A172 (cell line): ENCODE results near the gene PCIF1. TPM values are rescaled to one million over a fixed set of nuclear protein-coding genes. Genes with fewer than 3 reads are reported as not detected.
"Not testable (repeated sequence)": the region's sequence is repeated elsewhere in the genome, so short reads cannot be mapped to it uniquely, and the experiment has no call there.

ENCODE experiments used
- DNase-seq: peaks from one replicate; pipeline ENCODE4 v3.0.0-alpha.2; 2015; ENCODE audit warnings: low spot score
- total RNA-seq: library from RNA; depleted of rRNA; stranded (reverse); fragments of >200 nt; shearing (Covaris generic); gene quantifications from 2 replicates; pipeline ENCODE4 v1.2.3, GENCODE V29; 2014

PCIF1 gene
- total RNA-seq, 1 experiment from 2014 or later, result 9.3 TPM

- DNase-seq, result no peak
These were observed 12.8 kb downstream of the PCIF1 start for GRCh38 chr20:45947110-45947866.

- no peak for DNase-seq
These were observed 13.8 kb downstream of the PCIF1 start for GRCh38 chr20:45948261-45948733.

DNA sequence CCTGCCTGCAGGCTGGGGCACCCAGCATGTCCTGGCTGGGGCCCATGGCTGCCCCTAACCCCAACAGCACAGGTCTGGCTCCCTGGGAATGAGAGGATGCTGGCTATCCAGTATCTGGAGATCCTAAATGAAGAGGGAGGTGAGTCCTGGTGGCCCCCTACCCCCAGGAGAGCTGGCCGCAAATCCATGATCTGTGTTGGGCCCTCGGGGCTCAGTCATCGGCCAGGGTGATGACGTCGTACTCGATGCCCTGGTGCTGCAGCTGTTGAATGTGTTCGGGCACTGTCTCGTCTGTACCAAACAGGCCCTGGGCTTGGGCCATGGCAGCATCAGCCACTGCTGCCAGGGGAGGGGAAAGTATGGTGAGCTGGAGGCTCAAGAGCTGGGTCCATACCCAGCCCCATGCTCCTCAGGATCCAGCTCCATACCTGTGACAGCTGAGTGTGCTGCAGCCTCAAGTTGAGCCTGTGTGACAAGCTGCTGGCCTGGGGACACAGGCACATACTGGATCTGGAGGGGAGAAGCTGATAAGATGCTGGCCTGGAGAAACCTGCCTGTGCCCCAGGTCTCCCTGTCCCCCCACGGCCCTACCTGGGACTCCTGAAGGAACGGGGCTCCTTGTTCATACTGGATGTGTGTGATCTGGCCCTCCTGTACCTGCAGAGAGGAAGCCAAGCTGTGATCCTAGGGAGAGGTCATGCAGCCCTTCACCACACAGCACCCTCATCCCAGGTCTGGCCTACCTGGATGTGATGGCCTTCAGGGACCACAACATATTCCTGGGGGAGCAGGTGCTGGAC lies 14.5 kb downstream of the PCIF1 start:
- DNase-seq, result no peak

DNA sequence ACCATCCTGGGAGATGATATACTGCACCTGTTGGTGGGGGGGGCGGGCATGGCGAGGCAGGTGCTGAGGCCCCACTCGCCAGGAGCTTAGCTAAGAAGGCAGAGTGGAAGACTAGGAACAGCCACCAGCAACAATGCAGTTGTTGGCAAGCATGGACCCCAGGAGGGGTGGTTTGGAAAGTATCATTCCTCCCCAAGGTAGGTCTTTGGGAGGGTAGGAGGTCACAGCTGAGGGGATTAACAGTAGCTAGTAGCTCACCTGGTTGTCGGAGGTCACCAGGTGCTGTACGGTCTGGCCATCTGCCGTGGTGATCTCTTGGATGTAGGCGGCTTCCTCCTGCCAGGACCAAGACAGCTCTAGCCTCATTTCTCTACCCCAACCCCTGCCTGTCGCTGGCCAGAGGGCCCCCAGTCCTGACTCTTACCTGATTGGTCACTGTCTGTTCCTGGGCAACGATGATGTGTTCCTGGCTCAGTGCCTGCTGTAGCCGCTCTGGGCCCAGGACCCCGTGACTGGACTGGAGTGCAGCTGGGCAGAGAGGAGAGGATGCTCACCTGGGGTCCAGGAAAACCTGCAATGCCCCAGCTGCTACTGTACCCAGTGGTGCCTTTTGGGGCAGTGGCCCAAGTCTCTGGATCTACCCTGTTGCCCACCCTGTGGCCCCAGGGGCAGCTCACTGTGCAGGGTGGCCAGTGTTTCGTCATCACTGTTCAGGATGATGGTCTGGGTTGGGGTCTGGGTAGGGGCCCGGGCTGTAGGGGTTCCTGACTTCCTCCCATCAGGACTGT lies 15.3 kb downstream of the PCIF1 start:
- DNase-seq, result no peak

DNA sequence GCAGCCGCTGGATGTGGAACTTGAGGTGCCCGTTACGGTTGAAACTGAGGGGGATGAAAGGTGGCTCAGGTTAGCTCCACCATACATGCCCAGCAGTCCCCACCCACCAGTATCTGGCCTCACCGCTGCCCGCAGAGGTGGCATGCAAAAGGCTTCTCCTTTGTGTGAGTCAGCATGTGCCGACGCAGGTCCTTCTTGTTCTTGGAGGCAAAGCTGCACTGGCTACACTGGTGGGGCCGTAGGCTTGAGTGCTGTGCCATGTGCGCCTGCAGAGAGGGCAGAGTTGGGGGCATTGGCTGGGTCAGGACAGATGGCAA lies 15.8 kb downstream of the PCIF1 start:
- DNase-seq, result no peak

DNA sequence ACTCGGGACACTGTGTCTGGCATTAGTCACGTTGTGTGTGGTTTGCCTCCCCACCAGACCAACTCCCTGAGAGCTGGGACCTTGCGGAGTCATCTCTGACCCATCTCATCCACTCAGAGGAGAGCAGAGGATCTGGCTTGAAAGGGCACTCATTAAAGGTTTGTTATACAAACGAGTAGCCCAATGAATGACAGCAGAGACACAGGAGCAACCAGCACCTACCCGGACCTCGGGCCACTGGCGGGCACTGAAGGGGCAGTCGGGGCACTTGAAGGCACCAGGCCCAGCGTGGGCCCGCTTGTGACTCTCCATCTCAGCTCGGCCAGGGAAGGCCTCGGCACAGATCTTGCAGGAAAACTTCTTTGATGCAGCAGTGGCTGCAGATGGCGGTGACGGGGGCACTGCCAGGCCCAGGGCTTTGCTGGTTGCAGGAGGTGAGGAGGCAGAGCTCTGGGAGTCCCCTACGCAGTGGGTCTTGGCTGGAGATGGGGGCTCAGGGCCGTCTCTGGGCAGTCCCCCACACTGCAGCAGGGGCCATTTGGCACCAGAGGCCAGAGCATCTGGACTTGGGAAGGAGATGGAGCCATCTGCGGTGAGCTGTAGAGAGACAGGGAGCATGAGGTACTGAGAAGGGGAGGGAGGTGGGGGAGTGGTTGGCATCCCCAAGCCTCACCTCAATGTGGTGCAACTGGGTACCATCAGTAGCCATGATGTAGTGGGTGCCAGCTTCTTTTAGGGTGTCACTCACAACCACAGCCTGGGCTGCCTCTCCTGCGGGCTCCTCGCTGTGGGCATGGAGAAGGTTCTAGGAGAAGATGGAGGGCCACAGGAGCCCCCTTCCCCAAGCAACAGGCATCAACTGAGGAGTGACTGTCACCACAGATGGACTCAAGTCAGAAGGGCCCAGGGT lies 17.7 kb downstream of the PCIF1 start:
- no peak for DNase-seq

GRCh38 chr20:45952861-45953260 lies 18.4 kb downstream of the PCIF1 start:
- DNase-seq, result no peak

DNA sequence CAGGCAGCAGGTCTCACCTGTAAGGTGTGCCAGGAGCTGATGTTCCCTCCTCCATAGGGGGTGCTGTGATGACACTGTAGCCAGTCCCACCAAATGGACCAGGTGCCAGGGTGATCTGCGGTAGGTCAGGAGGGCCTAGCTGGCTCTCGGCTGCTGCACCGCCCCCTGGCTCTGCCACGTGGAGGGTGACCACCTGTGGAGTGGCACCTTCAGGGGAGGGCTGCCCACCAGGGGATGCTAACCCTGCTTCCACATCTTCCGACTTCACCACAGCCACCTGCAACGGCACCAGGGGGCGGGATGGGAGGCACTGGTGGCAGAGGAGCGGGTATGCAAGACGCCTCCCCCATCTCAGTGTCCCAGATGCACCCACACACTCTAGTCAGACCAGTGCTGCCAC lies 19.2 kb downstream of the PCIF1 start:
- no peak for DNase-seq

DNA sequence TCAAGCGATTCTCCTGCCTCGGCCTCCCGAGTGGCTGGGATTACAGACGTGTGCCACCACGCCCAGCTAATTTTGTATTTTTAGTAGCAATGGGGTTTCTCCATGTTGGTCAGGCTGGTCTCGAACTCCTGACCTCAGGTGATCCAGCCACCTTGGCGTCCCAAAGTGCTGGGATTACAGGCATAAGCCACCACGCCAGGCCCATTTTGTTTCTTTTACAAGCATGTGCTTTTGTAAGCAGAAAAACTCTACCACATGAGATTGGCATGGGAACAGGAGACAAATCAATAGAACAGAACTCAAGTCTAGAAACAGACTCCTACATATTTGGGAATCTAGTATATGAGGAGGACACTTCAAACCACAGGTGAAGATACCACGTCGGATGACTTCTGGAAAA lies 21.8 kb downstream of the PCIF1 start:
- DNase-seq, result not testable (repeated sequence)

DNA sequence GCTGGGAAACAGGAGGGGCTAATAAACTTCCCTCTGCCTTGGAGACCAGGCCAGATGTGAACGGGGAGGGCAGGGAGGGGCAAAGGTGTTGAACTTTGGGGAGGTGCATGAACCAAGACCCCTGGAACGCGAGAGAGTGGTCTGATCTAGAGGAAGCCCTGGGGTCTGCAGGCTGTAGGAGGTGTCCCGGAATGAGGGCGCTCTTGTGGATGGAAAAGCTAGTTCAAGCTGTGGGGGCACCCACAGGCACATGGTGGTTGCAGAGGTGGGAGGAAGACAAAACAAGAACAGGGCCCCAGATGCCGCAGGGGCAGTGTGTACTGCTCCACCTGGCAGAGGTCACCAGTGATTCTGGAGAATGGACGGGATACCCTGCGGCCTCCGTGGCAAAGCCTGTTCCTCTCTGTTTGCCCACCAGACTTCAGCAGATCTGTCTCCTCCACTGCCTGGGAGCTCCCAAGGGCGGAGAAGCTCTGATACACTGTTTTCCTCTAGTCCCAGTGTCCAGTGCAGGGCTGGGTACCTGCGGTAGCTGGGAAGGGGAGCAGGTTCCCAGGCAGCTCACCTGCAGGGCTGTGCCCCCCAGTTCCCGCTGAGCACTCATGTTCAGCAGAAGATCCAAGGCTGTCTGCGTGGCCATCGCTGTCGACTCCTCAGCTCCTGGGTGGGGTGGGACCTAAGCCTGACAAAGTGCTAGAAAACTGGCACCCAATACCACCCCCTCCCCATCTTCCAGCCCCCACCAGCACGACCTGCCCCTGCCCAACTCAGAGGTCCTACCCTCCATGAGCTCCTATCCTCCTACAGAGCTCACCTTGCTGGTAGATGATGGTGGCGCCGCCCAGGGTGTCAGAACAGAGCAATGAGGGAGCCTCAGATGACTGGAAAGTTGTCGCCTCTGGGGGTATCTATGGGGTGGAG lies 22.8 kb downstream of the PCIF1 start:
- DNase-seq, result no peak

DNA sequence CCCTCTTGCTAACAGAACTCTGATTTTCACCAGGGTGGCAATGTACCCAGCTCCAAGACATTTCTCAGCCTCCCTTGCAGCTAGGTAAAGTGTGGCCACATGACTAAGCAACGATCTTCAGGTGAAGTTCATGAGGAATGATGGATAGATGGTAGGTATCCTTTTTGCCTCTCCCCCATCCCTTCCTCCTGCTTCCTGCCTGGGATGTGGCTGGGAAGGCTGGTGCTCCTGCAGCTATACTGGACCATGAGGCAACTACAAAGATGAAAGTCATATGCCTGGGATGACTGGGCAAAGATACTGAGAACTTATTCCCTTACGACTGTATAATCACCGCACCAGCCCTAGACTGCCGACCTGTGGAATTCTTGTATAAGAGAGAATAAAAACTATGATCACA lies 24.1 kb downstream of the PCIF1 start:
- no peak for DNase-seq

DNA sequence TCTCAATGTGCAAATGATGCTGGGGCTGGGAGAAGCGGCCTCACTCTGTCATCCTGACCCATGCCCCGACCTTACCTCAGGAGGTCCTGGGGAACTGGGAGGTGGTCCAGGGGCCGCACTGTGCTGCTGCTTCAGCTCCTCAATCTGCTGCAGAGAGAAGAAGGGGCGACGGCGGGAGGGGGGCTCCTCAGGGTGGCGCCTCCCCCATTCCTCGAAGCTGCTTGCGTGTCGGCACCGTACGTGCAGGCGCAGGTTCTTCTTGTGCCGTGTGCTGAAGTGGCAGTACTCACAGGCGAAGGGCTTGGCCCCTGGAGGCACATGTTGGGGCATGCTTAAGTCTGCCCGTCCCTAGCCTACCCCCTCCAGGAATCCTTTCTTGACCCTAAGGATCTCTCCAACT lies 24.6 kb downstream of the PCIF1 start:
- no peak for DNase-seq

DNA sequence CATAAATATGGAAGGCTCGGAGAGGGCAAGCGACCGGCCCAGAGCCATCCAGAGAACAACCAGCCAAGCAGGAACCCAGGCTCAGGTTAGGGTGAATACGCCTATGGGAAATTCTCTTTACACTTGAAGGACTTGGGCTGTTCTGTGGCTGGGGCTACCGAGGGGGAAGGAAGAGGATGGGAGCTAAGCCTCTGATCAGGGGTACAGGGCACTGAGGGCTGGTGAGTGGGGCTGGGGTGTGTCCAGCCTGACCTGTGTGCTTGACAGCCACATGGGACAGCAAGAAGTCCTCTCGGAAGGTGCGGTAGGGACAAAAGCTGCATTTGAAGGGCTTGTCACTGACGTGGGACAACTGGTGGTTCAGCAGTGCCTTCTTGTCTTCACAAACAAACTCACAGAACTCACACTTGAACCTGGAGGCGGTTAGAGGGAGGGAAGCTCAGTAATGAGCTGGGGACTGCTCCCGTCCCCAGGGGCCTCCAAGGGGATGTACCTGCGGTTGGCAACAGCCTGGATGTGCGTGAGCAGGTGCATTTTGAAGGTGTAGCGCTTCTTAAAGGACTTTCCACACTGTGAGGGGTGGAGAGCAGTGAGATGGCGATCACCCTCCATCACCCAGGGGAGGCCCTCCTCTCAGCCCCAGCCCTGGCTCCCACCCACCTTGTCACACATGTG lies 25.6 kb downstream of the PCIF1 start:
- DNase-seq, result no peak

DNA sequence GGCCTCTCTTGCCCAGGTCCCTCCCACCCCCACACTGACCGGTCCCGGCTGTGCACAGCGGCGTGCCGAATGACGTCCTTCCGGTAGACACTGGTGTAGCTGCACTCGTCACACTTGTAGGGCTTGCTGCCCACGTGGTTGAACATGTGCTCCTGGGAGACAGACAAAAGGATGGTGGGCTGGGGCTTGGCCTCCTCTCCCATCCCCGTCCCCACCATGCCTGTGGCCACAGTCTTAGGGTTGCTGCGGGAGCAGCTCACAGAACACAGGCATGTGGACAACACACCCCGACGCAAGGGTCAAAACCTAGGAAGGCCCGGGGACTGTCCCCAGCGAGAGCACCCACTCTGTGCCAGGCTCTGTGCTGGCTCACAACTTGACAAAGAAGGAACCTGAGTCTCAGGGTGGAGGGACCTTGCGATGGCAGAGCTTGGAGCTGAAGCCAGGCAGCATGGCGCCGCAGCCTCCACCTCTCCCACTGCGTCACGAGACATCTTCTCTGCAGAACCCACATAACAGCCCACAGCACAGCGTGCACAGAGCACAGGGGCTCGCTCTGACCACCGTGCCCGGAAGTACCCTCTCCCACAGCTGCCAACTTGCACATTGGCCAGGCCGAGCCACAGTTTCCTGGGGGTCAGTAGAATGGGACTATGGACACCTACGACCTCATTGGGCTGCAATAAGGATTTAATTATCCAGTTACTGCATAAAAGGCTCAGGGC lies 27.7 kb downstream of the PCIF1 start:
- no peak for DNase-seq

DNA sequence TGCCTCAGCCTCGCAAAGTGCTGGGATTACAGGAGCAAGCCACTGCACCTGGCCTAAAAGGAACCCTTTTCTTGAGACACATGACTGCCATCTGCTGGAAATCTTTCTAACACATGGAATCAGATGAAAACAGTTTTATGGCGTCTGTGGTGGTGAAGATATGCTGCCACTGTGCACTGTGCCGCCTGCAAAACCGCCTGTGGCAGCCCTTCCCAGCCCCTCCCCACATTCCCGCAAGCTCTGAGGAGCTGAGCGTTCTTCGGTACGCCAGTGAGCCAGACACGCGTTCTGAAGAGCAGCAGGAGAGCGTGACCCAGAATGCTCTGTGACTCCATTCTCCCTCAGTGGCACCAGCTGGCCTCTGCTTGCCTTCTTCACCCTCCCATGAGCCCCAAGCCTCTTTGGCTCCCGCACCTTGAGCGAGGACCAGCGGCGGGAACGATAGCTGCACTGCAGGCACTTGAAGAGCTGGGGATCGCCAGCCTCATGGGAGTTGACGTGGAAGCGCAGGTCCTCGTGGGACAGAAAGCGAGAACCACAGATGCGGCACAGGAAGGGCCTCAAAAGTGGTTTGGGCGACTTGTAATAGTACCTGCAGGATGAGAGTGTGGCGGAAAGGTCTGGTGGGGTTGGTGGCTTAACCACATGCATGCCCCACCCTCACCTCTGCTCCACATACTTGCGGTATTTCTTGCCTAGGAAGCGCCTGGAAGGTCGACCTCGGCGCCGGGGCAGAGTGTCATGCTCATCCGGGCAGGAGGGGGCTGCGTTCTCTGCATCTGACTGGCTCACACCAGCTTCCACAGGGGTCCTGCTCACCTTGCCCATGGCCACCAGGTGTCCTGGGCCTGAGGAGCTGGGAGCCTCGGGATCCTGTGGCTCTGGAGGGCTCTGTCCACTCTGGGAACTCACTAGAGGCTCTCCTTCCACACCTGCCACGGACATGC lies 28.8 kb downstream of the PCIF1 start:
- DNase-seq, result peak; percentile 48

GRCh38 chr20:45964006-45964400 lies 29.5 kb downstream of the PCIF1 start:
- no peak for DNase-seq

DNA sequence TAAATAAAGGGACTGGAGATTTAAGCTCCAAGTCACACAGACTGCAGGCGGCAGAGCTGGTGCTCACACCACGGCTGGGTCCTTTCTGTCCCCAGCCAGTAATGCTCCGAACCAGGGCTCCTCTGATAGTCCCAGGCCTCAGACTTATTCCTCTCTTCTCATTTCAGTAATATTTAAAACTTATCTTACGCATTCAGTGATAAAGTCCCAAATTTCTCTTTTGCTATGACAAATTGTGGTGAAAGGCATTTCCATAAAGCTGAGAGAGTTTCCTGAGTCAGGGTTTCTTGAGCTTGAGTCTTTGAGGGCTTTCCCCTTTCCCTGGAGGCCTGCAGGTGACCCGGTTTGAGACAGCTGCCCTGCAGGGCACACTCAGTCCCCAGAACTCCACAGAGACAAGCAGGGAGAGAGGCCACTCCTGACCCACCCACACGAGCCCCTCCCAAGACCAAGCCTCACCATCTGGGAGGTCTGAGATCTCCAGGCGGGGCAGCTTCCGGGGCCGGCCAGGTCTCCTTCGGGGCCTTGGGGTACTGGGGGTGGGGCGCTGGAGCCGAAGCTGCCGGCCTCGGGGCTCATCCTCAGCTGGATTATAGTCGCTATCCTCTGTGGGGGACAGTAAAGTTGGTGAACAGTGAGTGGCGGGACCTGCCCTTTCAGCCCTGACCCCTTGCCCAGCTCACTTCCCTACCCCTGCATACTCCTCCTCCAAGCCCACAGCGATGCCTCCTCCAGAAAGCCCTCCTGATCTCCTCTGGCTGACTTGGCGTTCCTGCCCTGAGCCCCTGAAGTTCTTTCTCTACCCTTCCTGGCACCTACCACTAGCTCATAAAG lies 30.9 kb downstream of the PCIF1 start:
- DNase-seq, result no peak
